Measurements from ENCODE around the gene KDM5B. TPM values are rescaled to one million over a fixed set of nuclear protein-coding genes. Genes with fewer than 3 reads are reported as not detected.

Gene KDM5B
- total and polyA plus RNA-seq, 2 donors from 2014 or later: 10.7 to 55.5 TPM

DNA sequence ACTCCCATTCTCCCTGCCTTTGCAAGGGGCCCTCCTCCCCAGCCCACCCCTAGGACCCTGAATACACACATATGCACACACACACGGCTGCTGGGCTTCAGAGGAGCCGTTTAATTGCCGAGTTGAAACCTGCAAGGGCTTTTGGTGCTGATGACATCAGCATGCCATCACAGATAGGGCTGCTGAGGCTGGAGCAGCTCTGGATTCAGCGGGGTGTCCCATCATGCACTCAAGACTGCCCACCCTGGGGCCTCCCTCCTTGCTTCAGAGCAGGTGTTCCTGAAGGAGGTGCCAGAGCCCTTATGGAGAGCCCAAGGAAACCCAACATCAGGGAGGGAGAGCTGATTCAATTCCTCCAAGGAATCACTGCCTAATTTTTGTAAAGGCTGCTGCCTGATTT, 103.6 kb downstream of the KDM5B start:
- no peaks in the 10 kb centered on the region for H3K9me3 ChIP-seq (ENCODE audit: control insufficient read depth in 2 of 3, insufficient read depth in 1 of 3, low read length in 3 of 3)
- H3K9ac ChIP-seq (ENCODE audit: low read length in 3 of 3): no peak overlapping the region
- intact Hi-C loops (cut with DNase I): no loop called here
- H3K27ac ChIP-seq (ENCODE audit: low read depth in 2 of 2, low read length in 2 of 2): no peak overlapping the region
- no peak for DNase-seq
- H3K4me3 ChIP-seq (ENCODE audit: low read length in 3 of 3): no peak overlapping the region
- no peak for FAIRE-seq
- no peaks in the 10 kb centered on the region for H3K4me1 ChIP-seq (ENCODE audit: control insufficient read depth in 2 of 3, insufficient read depth in 2 of 3, low read depth in 1 of 3, low read length in 3 of 3)
- TF ChIP-seq, protein P1, sequence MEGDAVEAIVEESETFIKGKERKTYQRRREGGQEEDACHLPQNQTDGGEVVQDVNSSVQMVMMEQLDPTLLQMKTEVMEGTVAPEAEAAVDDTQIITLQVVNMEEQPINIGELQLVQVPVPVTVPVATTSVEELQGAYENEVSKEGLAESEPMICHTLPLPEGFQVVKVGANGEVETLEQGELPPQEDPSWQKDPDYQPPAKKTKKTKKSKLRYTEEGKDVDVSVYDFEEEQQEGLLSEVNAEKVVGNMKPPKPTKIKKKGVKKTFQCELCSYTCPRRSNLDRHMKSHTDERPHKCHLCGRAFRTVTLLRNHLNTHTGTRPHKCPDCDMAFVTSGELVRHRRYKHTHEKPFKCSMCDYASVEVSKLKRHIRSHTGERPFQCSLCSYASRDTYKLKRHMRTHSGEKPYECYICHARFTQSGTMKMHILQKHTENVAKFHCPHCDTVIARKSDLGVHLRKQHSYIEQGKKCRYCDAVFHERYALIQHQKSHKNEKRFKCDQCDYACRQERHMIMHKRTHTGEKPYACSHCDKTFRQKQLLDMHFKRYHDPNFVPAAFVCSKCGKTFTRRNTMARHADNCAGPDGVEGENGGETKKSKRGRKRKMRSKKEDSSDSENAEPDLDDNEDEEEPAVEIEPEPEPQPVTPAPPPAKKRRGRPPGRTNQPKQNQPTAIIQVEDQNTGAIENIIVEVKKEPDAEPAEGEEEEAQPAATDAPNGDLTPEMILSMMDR (IDR thresholded peaks at IDR 0.05; ENCODE audit: borderline replicate concordance, extremely low read depth, insufficient read depth): no peak
- H3K36me3 ChIP-seq (ENCODE audit: control insufficient read depth in 2 of 3, insufficient read depth in 3 of 3, low read length in 3 of 3): no peaks in the 10 kb centered on the region
- H3K27me3 ChIP-seq (ENCODE audit: control insufficient read depth, insufficient read depth, low read length): peaks cover 7% of the 10 kb centered on the region

DNA sequence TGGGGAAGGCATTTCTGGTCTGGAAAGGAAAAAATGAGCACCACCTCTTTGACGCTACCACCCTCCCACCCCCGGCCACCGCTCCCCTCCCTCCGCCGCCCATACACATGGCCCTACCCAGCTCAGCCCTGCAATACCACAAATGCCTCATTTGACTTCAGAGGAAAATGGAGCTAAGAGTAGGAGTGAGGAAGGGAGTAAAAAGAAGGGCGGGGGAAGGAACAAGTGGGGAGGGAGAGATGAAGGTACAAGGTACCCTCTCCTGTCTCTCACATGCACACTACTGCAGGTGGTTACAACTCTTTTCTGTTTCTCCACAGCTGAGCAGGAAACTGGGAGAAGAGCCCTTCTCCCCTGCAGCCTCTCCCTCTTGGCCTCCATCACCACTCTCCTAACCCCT, 105.0 kb downstream of the KDM5B start:
- no peaks in the 10 kb centered on the region for H3K36me3 ChIP-seq (ENCODE audit: control insufficient read depth in 2 of 3, insufficient read depth in 3 of 3, low read length in 3 of 3)
- no peak for FAIRE-seq
- no peaks in the 10 kb centered on the region for H3K4me1 ChIP-seq (ENCODE audit: control insufficient read depth in 2 of 3, insufficient read depth in 2 of 3, low read depth in 1 of 3, low read length in 3 of 3)
- no peak for DNase-seq
- no peak overlapping the region for H3K27ac ChIP-seq (ENCODE audit: low read depth in 2 of 2, low read length in 2 of 2)
- H3K27me3 ChIP-seq (ENCODE audit: control insufficient read depth, insufficient read depth, low read length): peaks cover 4% of the 10 kb centered on the region
- TF ChIP-seq, protein P1 (IDR thresholded peaks at IDR 0.05; ENCODE audit: borderline replicate concordance, extremely low read depth, insufficient read depth): no peak
- intact Hi-C loops (cut with DNase I): no loop called here
- no peak overlapping the region for H3K9ac ChIP-seq (ENCODE audit: low read length in 3 of 3)
- H3K9me3 ChIP-seq (ENCODE audit: control insufficient read depth in 2 of 3, insufficient read depth in 1 of 3, low read length in 3 of 3): no peaks in the 10 kb centered on the region
- no peak overlapping the region for H3K4me3 ChIP-seq (ENCODE audit: low read length in 3 of 3)

DNA sequence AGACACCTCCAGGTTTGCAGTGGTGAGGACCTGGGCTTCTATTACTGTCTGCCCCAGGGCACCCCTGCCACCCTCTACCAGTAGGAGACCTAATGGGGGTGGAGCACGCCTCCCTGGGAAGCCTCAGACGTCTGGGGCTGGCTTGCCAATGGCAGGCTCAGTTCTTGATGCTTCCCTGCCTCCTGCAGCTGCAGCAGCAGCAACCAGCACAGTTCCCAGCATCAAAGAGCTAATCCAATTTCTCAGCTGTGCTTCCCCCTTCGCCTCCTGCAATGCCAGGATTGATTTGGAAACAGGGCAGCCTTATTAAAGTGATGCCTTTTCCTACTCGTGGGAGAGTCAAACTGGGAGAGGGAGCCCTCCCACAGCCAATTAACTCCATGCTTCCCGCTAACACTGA, 106.1 kb downstream of the KDM5B start:
- intact Hi-C loops (cut with DNase I): no loop called here
- Histone ChIP-seq H3K4me3 (ENCODE audit: low read length in 3 of 3) (no peak overlapping the region), H3K27ac (ENCODE audit: low read depth in 2 of 2, low read length in 2 of 2) (no peak overlapping the region), H3K36me3 (ENCODE audit: control insufficient read depth in 2 of 3, insufficient read depth in 3 of 3, low read length in 3 of 3) (no peaks in the 10 kb centered on the region), H3K9me3 (ENCODE audit: control insufficient read depth in 2 of 3, insufficient read depth in 1 of 3, low read length in 3 of 3) (no peaks in the 10 kb centered on the region), H3K27me3 (ENCODE audit: control insufficient read depth, insufficient read depth, low read length) (no peaks in the 10 kb centered on the region), H3K4me1 (ENCODE audit: control insufficient read depth in 2 of 3, insufficient read depth in 2 of 3, low read depth in 1 of 3, low read length in 3 of 3) (no peaks in the 10 kb centered on the region), H3K9ac (ENCODE audit: low read length in 3 of 3) (no peak overlapping the region)
- FAIRE-seq: no peak
- DNase-seq: no peak
- TF ChIP-seq, protein P1 (IDR thresholded peaks at IDR 0.05; ENCODE audit: borderline replicate concordance, extremely low read depth, insufficient read depth): no peak

DNA sequence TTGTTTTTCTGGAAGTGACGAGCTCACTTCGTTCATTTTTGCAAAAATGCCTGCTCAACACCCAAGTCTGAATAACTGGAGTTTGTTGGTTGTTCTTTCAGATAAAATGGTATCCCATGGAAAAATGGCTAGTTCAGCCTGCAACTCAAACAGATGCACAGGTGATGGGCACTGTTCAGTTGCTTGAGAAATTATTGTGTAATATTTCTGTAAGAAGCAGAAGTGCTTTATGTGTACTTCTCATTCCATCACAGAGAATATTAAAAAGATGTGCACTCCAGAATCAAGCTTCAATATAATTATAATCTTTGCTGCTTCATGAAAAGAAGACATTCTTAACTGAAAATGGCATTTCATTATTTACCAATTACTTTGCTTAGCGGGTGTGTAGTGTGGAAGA, 107.0 kb downstream of the KDM5B start:
- intact Hi-C loops (cut with DNase I): no loop called here

More for the DNA sequence above, 107.0 kb downstream of the KDM5B start:
- no peaks in the 10 kb centered on the region for H3K27me3 ChIP-seq (ENCODE audit: control insufficient read depth, insufficient read depth, low read length)
- H3K4me3 ChIP-seq (ENCODE audit: low read length in 3 of 3): no peak overlapping the region
- H3K4me1 ChIP-seq (ENCODE audit: control insufficient read depth in 2 of 3, insufficient read depth in 2 of 3, low read depth in 1 of 3, low read length in 3 of 3): no peaks in the 10 kb centered on the region
- FAIRE-seq: no peak
- TF ChIP-seq, protein P1 (IDR thresholded peaks at IDR 0.05; ENCODE audit: borderline replicate concordance, extremely low read depth, insufficient read depth): no peak
- no peaks in the 10 kb centered on the region for H3K9me3 ChIP-seq (ENCODE audit: control insufficient read depth in 2 of 3, insufficient read depth in 1 of 3, low read length in 3 of 3)
- no peaks in the 10 kb centered on the region for H3K36me3 ChIP-seq (ENCODE audit: control insufficient read depth in 2 of 3, insufficient read depth in 3 of 3, low read length in 3 of 3)
- no peak overlapping the region for H3K27ac ChIP-seq (ENCODE audit: low read depth in 2 of 2, low read length in 2 of 2)
- no peak overlapping the region for H3K9ac ChIP-seq (ENCODE audit: low read length in 3 of 3)
- DNase-seq: no peak

All from kidney (tissue), 14 donors.